HG03469 (cell line): ENCODE data around the gene HNRNPK.

Experiments
- ATAC-seq: cut with Tn5 transposase; IDR thresholded peaks from one replicate; pipeline ENCODE4 v1.9.1; 2021; ENCODE audit warnings: mild to moderate bottlenecking, moderate library complexity, moderate number of reproducible peaks; ENCODE audit not compliant: unreplicated experiment

The HNRNPK gene

DNA sequence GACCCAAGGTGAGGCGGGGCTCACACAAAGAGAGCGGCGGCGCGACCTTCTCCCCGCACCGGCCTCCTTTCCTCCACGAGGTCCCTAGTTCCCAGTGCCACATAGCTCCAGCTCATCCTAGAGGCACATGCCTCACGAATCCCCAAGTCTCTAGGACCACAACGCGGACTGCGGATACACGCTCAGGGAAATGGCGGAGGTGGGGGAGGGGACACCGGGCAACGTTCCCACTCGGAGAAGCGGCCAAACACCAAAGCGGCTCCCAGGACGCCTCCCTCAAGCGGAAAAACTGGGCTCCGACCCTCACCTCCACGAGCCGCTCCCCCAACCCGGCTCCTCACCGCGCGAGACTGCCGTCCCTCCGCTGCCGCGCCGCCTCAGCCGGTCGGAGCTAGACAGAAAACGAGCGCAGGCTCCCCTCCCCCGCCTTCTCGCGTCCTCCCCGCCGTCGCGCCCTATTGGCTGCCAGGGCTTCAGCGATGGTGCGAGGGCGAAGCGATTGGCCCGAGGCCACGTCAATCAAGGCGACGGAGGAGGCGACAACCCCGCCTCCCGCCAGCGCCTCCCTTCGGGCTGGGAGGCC is at the start of gene HNRNPK:
TSS of gene HNRNPK (minus strand) at position 404 of the 583 bp plus-strand sequence. CDS start 1,963 bp downstream, outside the sequence.
- peak; percentile 82 for ATAC-seq

DNA sequence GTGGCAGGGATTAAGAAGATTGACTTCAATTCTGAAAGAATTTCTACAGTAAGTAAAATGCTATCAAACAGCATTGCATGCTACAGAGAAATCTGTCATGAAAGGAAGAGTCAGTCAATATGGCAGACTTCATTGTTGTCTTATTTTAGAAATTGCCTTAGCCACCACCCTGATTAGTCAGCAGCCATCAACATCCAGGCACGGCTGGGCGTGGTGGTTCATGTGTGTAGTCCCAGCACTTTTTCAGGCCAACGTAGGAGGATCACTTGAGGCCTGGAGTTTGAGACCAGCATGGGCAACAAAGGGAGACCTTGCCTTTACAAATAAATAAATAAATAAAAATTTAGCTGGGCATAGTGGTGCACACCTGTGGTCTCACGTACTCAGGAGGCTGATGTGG is 47.2 kb upstream of the HNRNPK start:
- no peak for ATAC-seq

DNA sequence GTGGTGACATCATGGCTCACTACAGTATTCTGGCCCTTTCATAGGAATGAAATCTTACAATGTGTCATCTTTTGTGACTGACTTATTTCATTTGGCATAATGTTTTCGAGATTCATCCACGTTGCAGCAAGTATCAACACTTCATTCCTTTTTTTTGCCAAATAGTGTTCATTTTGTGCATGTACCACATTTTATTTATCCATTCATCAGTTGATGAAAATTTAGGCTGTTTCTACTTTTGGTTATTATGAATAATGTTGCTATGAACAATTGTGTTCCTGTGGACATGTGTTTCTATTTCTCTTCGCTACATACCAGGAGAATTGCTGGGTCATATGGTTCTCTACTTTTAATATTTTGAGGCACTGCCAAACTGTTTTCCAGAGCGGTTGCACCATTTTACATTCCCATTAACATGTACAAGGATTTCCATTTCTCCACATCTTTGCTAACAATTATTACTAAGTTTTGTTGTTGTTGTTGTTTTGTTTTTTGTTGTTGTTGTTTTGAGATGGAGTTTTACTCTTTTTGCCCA is 44.1 kb upstream of the HNRNPK start:
- no peak for ATAC-seq

DNA sequence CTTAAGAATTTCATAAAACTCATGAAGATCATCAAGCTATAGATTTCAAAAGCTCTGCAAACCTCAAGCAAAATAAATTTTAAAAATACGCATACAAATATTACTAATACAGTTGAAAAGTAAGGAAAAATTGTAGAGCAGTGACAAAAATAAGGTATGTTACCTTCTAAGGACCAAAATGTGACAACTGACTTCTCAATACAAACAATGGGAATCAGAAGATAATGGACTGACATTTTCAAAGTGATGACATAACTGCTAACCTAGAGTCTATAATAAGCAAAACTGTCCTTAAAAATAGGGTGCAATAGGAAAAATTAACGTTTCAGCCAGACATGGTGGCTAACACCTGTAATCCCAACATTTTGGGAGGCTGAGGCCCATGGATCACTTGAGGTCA is 27.6 kb upstream of the HNRNPK start:
- ATAC-seq: no peak

DNA sequence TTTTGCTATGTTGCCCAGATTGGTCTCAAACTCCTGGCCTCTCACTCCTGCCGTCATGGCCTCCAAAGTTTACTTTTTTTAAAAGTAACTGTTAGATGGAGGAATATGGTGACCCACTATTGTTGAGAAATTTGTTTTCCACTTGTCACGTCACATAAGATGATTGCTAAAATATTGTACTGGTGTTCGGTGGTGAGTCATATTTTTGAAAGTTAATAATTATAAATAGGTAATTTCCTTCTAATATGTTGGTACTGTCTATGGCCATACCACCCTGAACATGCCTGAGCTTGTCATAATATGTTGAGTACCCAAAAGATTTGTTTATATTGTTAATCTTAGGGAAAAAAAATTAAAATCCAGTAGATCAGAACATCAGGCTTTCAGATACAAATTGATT is 23.2 kb upstream of the HNRNPK start:
- ATAC-seq: no peak

DNA sequence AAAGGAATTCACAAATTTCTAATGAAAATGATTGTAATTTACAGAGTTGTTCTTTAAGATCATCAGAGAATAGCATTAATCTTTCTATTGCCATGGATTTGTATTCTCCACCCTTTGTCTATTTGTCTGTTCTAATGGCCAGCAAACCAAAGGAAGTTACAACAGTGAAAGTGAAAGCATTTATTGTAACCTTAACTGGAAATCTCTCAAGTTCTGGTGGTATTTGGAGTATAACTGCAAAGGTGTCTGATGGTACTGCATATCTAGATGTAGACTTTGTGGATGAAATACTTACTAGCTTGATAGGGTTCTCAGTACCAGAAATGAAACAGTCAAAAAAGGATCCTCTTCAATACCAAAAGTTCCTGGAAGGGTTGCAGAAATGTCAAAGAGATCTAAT is 22.3 kb upstream of the HNRNPK start:
- ATAC-seq: no peak

DNA sequence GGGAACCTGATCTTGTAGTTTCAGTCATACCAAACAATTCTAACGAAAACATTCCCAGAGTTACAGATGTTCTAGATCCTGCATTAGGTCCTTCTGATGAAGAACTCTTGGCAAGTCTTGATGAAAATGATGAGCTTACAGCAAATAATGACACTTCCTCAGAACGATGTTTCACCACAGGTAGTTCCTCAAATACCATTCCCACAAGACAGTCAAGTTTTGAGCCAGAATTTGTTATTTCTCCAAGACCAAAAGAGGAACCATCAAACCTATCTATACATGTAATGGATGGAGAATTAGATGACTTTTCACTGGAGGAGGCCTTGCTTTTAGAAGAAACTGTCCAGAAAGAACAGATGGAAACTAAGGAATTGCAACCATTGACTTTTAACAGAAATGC is 21.6 kb upstream of the HNRNPK start:
- ATAC-seq: no peak

DNA sequence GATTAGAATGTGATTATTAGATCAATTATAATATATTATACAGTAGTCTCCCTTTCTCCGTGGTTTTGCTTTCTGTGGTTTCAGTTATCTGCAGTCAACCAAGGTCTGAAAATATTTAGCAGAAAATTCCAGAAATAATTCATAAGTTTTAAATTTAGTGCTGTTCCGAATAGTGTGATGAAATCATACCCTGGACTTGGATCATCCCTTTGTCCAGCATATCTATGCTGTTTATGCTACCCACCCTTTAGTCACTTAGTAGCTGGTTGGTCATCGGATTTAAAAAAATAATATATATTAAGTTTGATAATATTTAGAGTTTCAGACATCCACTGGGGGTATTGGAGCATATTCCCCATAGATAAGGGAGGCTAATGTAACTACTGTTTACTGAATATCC is 20.2 kb upstream of the HNRNPK start:
- ATAC-seq: no peak

DNA sequence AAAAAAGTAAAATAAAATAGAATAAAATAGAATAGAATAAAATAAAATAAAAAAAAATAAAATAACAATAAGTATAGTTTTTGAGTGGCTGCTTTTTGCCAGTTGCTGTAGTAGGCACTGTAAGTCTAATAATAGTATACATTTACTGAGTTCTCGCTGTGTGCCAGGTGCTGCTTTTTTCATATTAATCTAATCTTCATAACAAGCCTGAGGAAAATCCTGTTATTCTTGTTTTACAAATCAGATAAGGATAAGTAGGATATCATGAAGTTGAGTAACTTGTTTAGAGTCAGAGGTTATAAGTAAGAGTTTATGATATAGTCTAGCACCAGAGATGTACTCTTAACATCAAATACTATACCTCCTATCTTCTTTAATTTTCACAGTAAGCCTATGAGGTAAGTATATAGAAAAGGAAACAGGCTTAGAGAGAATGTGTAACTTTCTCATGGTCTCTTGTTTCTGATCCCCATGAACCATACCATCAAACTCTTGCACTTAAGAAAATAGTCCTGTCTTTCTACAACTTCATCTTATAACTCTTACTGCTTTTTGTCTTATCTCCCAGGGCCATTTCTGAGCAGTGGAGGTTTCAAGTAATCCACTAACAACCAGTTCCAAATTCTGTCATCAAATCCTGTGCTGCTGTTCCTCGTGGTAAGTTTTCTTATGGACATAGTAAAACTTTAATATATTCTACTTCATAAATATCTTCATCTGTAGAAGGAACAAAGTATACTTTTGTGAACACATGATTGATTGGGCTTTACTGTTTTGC is 19.3 kb upstream of the HNRNPK start:
- ATAC-seq: no peak

DNA sequence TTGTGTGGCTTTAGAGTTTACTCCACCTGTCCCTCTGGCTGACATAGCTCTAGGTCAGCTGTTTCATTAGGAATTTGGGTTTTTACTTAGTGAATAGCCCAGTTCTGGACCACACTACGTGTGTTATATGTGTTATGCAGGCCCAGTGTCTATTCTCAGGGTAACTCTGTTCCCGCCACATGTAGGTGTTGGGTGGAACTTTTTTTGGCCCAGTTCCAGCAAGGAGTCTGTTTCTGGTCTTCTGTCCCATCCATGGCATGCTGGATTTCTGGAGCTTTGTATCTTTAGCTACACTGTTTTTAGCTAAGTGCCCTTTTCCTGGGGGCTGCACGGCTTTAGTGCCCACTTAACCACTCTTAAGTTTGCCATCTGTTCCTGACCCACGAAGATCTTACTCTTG is 16.1 kb upstream of the HNRNPK start:
- ATAC-seq: no peak

DNA sequence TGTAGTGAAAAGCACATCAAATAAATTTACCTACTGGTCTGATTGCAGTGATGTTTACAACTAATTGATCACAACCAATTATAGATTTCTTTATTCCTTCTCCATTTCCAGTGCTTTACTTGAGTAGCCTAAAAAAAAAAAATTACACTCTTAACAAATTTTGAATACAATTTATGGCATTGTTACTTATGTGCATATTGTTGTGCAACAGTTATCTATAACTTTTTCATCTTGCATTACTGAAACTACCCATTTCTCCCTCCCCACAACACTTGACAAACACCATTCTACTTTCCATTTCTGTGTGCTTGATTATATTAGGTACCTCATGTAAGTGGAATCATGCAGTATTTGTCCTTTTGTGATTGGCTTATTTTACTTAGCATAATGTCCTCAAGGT is 12.9 kb upstream of the HNRNPK start:
- ATAC-seq: no peak

DNA sequence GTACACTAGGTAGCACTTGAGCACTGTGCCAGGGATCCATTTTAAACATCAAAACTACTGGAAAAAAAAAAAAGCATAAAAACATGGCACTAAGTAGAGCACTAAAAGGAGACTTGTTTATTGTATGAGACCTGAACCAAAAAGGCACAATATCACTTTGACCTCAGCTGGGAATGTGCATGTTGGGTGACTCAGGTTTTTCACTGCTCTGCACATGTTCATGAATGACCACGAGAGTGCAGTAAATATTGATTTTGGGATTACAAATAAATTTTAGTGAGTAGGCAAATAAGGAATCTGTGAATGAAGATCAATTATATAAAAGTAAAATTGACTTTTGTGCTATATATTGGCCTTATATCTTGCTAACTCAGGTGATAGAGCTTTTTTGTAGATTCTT is 12.4 kb upstream of the HNRNPK start:
- no peak for ATAC-seq

DNA sequence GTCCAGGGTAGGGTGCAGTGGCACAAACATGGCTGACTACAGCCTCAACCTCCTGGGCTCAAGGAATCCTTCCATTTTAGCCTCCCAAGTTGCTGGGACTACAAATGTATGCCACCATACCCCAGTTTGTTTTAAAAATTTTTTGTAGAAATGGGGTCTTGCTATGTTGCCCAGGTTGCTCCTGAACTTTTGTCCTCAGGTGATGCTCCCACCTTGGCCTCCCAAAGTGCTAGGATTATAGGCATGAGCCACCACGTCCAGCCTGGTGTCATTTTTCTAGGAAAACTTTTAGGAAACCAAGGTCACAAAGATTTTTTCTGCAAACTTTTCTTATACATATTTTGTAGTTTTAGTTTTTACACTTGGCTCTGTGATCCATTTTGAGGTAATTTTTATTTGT is 11.3 kb upstream of the HNRNPK start:
- ATAC-seq: no peak

DNA sequence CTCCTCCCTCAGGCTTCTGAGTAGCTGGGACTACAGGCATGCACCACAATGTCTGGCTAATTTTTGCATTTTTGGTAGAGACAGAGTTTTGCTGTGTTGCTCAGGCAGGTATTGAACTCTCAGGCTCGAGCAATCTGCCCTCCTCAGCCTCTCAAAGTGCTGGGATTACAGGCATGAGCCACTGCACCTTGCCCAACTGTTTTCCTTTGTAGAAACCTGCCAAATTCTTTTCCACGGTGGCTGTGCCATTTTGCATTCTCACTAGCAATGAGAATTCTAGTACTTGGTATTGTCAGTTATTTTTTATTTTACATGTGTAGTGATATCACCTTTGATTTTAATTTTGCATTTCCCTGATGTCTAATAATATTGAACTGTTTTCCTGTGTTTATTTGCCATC is 8.4 kb upstream of the HNRNPK start:
- ATAC-seq: no peak

DNA sequence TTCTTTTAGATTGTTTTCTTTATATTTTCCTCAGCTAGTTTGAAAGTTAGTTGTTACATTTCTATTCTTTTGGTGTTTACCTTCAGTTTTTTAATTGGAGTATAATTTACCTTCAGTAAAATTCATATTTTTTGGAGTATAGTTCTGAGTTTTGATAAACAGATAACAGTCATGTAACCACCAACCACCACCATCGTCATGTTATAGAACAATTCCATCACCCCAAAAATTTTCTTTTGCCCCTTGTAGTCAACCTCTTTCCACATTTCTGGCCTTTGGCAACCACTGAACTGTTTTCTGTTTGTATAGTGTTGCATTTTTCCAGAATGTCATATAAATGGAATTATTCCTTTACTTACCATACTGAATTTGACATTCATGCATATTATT is 7.4 kb upstream of the HNRNPK start:
- ATAC-seq: no peak

DNA sequence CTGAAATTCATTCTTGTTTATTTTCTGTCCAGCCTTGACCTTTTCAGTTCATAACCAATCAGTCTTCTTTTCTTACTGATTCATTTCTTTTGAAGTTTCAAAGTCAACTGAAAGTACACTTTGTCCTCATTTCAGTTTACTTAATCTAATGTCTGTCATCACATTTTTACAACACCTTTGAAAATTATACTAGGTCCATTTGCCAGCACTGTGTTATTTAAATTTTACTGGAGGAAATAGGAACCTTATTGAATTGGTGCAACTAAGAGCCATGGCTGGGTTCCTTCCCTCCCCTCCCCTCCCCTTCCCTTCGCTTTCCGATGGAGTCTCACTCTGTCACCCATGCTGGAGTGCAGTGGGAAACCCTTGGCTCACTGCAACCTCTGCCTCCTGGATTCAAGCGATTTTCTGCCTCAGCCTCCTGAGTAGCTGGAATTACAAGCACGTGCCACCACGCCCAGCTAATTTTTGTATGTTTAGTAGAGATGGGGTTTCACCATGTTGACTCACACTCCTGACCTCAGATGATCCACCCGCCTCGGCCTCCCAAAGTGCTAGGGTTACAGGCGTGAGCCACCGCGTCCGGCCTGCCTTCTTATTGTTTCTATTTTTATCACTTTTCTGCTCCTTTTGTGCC is 6.9 kb upstream of the HNRNPK start:
- no peak for ATAC-seq

DNA sequence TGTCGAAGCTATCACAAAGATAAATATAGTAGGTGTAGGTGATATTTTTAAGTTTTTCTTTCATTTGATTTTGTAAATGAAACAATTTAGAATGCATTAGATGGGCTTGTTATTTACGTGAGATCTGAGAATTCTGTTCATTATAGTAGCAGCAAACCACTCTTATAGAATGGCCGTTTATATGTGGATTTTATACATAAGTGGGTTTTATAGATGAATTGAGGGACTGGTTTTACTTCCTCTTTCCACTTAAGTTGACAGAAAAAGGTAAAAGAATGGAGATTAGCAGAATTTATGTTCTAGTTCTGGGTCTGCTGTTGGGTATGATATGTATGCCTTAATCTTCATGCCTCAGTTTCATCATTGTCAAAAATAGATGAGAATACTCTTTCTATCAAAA is 6.2 kb upstream of the HNRNPK start:
- peak; percentile 34 for ATAC-seq

DNA sequence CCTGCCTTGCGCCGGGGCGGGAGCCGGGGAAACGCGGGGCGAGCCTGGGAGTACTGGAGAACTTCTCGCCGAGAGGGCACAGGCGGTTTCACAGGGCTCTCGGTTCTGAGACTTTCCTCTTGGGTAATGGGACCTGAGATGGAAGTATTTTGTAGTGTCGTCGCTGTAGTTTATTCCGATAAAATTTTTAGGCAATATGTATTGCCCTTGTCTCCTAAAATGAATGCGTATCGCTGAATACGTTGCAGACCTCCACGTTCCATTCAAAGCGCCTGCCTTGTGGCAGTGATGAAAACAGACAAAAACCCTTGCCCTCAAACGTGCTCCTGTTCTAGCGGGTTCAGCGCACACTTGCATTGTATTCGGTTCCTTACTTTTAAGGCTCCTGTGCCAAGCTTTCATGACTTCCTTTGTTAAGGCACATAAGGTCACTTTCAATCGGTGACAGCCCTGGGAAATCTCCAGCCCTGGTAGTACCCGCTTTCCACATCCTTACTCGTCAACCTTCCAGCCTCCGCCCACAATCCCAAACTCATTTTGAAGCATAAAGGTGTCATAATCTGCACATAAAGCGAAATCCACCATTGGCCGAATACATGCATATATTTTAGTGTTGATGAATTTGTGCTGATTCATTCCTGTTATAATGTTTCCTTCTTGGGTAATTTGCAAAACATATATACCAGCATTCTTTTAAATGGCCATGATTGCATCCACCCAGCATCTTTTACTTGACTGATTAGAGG is 1.3 kb upstream of the HNRNPK start:
- ATAC-seq: peak; percentile 6

DNA sequence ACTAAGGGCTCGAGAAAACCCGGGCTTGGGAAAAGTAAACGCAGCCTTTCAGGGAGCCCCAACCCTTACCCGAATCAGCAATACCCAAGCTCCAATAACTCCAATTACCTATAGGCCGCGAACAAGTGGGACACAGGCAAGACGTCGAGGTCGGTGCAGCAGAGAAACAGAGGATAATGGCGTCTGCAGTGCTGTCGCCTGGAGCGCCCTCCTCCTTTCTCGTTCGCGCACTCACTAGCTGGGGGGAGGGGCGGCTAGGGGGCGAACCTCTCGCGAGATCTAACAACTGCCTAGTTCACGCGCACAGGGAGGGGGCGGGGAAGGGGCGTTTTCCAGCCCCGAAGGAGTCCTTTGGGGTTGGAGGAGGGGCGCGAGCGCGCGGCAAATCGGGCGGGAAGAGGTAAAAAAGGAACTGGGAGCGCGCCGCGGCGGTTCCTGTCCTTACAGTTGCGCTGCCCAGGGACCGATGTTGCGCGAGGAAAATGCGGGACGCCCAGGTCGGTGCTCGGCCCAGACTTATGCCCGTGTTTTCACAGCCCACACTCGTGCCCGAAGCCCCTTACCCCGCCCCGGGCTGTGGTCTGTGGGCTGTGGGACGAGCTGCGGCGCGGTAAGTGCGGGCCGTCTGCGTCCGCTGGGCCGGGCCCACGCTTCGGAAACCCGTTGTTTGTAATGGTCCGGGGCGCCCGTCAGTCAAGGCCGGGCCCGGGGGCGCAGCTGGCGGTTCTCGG is 545 bp upstream of the HNRNPK start, which contains the start of gene RMI1:
TSS of gene RMI1 (plus strand) at position 411 of the 731 bp plus-strand sequence. CDS start 20,182 bp downstream, outside the sequence.
- ATAC-seq: peak; percentile 33

DNA sequence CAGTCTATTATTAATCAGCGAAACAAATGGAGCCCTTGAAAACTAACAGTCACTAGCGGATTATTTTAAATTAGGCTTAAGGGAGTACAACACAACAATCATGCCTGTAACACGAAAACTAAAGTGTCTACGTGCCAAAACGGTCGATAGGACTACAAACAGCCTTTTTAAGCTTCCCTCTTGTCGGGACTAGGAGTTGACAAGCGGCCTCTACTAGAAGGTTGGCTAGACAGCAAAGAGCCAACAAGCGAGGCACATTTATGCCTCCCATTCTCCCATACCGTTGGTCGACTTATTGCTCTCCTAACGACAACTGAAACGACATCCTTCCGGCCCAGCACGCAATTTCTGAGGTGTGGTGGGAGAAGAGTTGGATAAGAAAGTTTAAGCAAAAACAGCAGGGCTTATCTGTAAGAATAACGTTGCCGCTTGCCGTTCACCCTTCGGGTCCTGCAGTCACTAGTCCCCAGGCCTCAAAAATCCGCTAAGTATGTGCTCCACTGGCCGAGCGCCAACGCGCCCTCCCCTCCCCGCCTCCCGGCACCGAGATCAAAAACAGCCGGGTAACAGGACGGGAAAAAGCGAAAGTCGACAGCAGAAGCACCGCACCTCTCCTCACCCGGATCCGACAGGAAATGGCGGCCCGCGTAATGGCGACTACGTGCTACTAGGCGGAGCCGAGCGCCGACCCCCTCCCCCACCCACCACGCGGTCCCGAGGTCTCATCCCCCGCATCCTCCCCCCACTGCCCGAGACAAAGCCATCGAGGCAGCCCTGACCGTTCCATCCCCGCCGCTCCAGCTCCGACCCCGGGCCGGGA is 813 bp downstream of the HNRNPK start:
- no peak for ATAC-seq
